Liver (tissue), 9 donors: ENCODE results near the gene PRMT7. TPM values are rescaled to one million over a fixed set of nuclear protein-coding genes. Genes with fewer than 3 reads are reported as not detected.
"Not testable (repeated sequence)": the region's sequence is repeated elsewhere in the genome, so short reads cannot be mapped to it uniquely, and the experiment has no call there.

Experiments
- DNase-seq: peaks from one replicate; pipeline ENCODE4 v3.0.0-alpha.2; 2017; ENCODE audit warnings: low spot score
- H3K27ac ChIP-seq, 2 donors: one replicate each; pipeline ENCODE4 v1.7.0; 2013; ENCODE audit warnings: inconsistent platforms in 2 of 2, low read length in 2 of 2, control low read depth in 1 of 2, low read depth in 1 of 2, mild to moderate bottlenecking in 1 of 2
- H3K27me3 ChIP-seq, 4 donors: one replicate each; pipeline versions ENCODE4 v1.6.1 to v1.7.0; 2013; ENCODE audit warnings: low read length in 3 of 4, inconsistent platforms in 1 of 4, mild to moderate bottlenecking in 1 of 4, moderate library complexity in 1 of 4; ENCODE audit not compliant: control insufficient read depth in 4 of 4, insufficient read depth in 4 of 4
- H3K36me3 ChIP-seq, 4 donors: one replicate each; pipeline versions ENCODE4 v1.6.1 to v1.7.0; 2013; ENCODE audit warnings: low read length in 3 of 4, mild to moderate bottlenecking in 3 of 4, low read depth in 1 of 4, moderate library complexity in 1 of 4; ENCODE audit not compliant: control insufficient read depth in 4 of 4, insufficient read depth in 3 of 4
- H3K4me1 ChIP-seq, 4 donors: one replicate each; pipeline versions ENCODE4 v1.6.1 to v1.7.0; 2013; ENCODE audit warnings: low read length in 3 of 4, mild to moderate bottlenecking in 3 of 4, moderate library complexity in 1 of 4; ENCODE audit not compliant: control insufficient read depth in 4 of 4, insufficient read depth in 4 of 4
- H3K4me3 ChIP-seq, 3 donors: one replicate each; pipeline versions ENCODE4 v1.6.1 to v1.7.0; 2013; ENCODE audit warnings: low read length in 3 of 3, control low read depth in 1 of 3, low read depth in 1 of 3, mild to moderate bottlenecking in 1 of 3
- H3K9ac ChIP-seq, 2 donors: one replicate each; pipeline ENCODE4 v1.7.0; 2013; ENCODE audit warnings: low read length in 2 of 2, mild to moderate bottlenecking in 2 of 2, moderate library complexity in 2 of 2, control low read depth in 1 of 2, low read depth in 1 of 2
- H3K9me3 ChIP-seq, 4 donors: one replicate each; pipeline versions ENCODE4 v1.6.1 to v1.7.0; 2013; ENCODE audit warnings: low read length in 3 of 4; ENCODE audit not compliant: control insufficient read depth in 4 of 4
- FOXA1 ChIP-seq: IDR thresholded peaks from 2 replicates; pipeline ENCODE4 v1.6.1; 2016; ENCODE audit warnings: antibody characterized with exemption
- FOXA2 ChIP-seq: IDR thresholded peaks from 2 replicates; pipeline ENCODE4 v1.6.1; 2016; ENCODE audit warnings: antibody characterized with exemption
- GABPA ChIP-seq, 2 donors: IDR thresholded peaks in 1 of 2; conservative IDR thresholded peaks in 1 of 2; 2 replicates each; pipeline ENCODE4 v1.6.1; 2016; ENCODE audit warnings: antibody characterized with exemption in 2 of 2, mild to moderate bottlenecking in 1 of 2, moderate library complexity in 1 of 2
- HNF4A ChIP-seq, 2 donors: conservative IDR thresholded peaks; 2 replicates each; pipeline ENCODE4 v1.6.1; 2016; ENCODE audit warnings: antibody characterized with exemption in 2 of 2, mild to moderate bottlenecking in 2 of 2
- HNF4G ChIP-seq: IDR thresholded peaks from 2 replicates; pipeline ENCODE4 v1.6.1; 2016; ENCODE audit warnings: antibody characterized with exemption
- JUND ChIP-seq, 2 donors: IDR thresholded peaks; 2 replicates each; pipeline ENCODE4 v1.6.1; 2016; ENCODE audit warnings: antibody characterized with exemption in 2 of 2
- NR2F2 ChIP-seq: IDR thresholded peaks from 2 replicates; pipeline ENCODE4 v1.6.1; 2016; ENCODE audit warnings: antibody characterized with exemption
- SP1 ChIP-seq: IDR thresholded peaks from 2 replicates; pipeline ENCODE4 v1.6.1; 2018; ENCODE audit warnings: antibody characterized with exemption, mild to moderate bottlenecking
- TAF1 ChIP-seq: conservative IDR thresholded peaks from 2 replicates; pipeline ENCODE4 v1.6.1; 2016; ENCODE audit warnings: antibody characterized with exemption, mild to moderate bottlenecking
- WGBS: extraction: QIAGEN DNeasy Blood & Tissue Kit; methylation state at CpG from one replicate; pipeline ENCODE4 v1.1.7; 2013; 5-methylcytosine and 5-hydroxymethylcytosine counted together
- polyA plus RNA-seq, 2 donors: library from polyadenylated mRNA; stranded (reverse) in 1 of 2; unstranded in 1 of 2; fragments of 200-250 nt in 1 of 2; fragments of >200 nt in 1 of 2; fragmentation: Nextera tagmentation in 1 of 2; extraction: Ambion mirVana in 1 of 2; gene quantifications; one replicate each; pipeline versions ENCODE4 v1.2.1 to v1.2.3, GENCODE V29; 2013 to 2015
- total RNA-seq, 2 donors: library from RNA; depleted of rRNA; stranded (reverse); fragments of >200 nt; gene quantifications; one replicate each; pipeline ENCODE4 v1.2.3, GENCODE V29; 2014
- TF ChIP-seq, protein P1 (sequence below): IDR thresholded peaks from 2 replicates; pipeline ENCODE4 v1.6.1; 2016; ENCODE audit warnings: antibody characterized with exemption
- TF ChIP-seq, protein P2 (sequence below): IDR thresholded peaks from 2 replicates; pipeline ENCODE4 v1.6.1; 2016; ENCODE audit warnings: antibody characterized with exemption
- TF ChIP-seq, protein P3 (sequence below): IDR thresholded peaks from 2 replicates; pipeline ENCODE4 v1.6.1; 2016; ENCODE audit warnings: antibody characterized with exemption
- TF ChIP-seq, protein P4 (sequence below): fragments of 150-350 bp; IDR thresholded peaks from 2 replicates; pipeline ENCODE4 v1.5.1; 2017; ENCODE audit warnings: improper control_type of control experiment, low read depth, low read length; ENCODE audit not compliant: missing input control
- donor health status: healthy.
- donor health status: healthy.
- donor health status: healthy.
- donor health status: healthy.
- donor health status: healthy.

The PRMT7 gene
- total and polyA plus RNA-seq, 4 donors = 10.7 to 31.5 (median 17.5) TPM

DNA sequence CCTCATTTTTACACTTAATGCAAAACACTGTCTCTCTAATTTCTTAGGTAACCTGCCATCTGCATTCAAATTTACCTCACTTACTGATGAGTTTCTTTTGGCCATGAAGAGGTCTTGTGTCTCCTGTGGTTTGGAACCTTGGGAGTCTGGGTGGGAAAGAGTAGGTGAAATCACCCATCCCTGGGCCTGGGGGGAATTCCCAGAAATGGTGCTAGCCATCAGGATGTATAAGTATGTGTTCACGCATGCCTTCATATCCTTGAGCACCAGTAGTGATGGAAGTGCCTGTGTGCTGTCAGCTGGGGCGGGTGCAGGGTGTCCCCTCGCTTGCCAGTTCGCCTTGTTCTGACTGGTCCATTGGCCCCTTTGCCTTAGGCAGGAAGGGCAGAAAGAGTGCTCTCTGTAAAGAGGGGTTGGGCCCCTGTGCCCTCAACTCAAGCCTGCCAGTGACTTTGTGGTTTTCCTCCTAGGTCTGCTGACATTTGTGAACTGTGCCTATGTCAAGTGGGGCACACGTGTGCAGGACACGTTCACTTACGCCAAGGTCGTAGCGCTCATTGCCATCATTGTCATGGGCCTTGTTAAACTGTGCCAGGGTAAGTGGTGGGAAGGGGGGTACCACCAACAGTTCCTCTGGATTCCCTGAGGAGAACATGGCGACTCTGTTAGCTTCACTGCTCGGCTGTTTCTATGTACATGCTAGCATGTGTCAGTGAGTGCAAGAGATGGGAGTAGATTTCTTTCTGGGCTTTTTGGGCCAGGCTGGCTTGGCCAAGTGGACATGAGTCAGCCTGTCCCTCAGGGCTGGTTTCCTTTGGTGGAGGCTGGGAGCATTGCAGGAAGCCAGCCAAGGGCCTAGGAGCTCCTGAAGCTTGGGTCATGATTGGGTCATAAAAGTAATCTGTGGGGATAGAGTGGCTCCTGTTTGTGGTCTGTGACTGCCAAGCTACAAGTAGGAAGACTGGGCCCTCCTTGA is 23.3 kb upstream of the PRMT7 start:
- DNase-seq = no peak
- Histone ChIP-seq H3K27me3 (no peaks in the 10 kb centered on the region), H3K36me3 (no peaks in the 10 kb centered on the region), H3K4me1 (peaks cover 0 to 3% (median 0%) of the 10 kb centered on the region in 4 donors), H3K9me3 (no peaks in the 10 kb centered on the region), H3K9ac (no peak overlapping the region), H3K4me3 (no peak overlapping the region), H3K27ac (no peak overlapping the region)
- WGBS = 88% methylated on average over 11 of the region's 11 CpGs
- TF ChIP-seq, protein P1, sequence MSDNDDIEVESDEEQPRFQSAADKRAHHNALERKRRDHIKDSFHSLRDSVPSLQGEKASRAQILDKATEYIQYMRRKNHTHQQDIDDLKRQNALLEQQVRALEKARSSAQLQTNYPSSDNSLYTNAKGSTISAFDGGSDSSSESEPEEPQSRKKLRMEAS = no peak
- TF ChIP-seq FOXA1 (no peak), JUND (IDR thresholded peaks at IDR 0.05) (no peak), NR2F2 (no peak), GABPA (IDR thresholded peaks at IDR 0.05 in 1 of 2, conservative IDR thresholded peaks at IDR 0.05 in 1 of 2) (no peak), FOXA2 (no peak)
- TF ChIP-seq, protein P2, sequence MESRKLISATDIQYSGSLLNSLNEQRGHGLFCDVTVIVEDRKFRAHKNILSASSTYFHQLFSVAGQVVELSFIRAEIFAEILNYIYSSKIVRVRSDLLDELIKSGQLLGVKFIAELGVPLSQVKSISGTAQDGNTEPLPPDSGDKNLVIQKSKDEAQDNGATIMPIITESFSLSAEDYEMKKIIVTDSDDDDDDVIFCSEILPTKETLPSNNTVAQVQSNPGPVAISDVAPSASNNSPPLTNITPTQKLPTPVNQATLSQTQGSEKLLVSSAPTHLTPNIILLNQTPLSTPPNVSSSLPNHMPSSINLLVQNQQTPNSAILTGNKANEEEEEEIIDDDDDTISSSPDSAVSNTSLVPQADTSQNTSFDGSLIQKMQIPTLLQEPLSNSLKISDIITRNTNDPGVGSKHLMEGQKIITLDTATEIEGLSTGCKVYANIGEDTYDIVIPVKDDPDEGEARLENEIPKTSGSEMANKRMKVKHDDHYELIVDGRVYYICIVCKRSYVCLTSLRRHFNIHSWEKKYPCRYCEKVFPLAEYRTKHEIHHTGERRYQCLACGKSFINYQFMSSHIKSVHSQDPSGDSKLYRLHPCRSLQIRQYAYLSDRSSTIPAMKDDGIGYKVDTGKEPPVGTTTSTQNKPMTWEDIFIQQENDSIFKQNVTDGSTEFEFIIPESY = no peak

DNA sequence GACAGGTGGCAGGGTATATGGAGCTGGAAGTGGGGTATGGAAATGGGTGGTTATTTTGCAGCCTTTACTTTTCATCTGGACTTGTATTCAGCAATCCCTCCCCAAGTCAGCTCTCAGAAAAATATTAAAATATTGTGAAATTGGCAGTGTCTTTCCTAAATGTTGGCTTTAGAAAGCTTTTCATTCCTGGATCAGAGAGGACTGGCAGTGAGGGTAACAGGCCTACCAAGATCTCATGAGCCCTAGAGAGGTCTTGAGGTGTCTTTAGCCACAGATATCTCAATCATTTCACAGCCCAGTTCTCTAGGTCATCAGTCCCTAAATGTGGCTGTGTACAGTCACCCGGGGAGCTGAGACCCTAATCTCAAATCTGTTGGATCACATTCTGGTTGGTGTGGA is 22.6 kb upstream of the PRMT7 start:
- no peak for DNase-seq
- no peaks in the 10 kb centered on the region for H3K9me3 ChIP-seq
- H3K27me3 ChIP-seq = no peaks in the 10 kb centered on the region
- H3K4me1 ChIP-seq = peaks cover 0 to 3% (median 0%) of the 10 kb centered on the region in 4 donors
- H3K9ac ChIP-seq = no peak overlapping the region
- no peaks in the 10 kb centered on the region for H3K36me3 ChIP-seq
- TF ChIP-seq HNF4G (no peak), JUND (IDR thresholded peaks at IDR 0.05) (no peak), SP1 (no peak), HNF4A (conservative IDR thresholded peaks at IDR 0.05) (no peak), TAF1 (no peak), GABPA (IDR thresholded peaks at IDR 0.05 in 1 of 2, conservative IDR thresholded peaks at IDR 0.05 in 1 of 2) (no peak)
- TF ChIP-seq, protein P1 = no peak
- TF ChIP-seq, protein P3, sequence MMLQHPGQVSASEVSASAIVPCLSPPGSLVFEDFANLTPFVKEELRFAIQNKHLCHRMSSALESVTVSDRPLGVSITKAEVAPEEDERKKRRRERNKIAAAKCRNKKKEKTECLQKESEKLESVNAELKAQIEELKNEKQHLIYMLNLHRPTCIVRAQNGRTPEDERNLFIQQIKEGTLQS = no peak
- TF ChIP-seq, protein P2 = no peak
- TF ChIP-seq, protein P4, sequence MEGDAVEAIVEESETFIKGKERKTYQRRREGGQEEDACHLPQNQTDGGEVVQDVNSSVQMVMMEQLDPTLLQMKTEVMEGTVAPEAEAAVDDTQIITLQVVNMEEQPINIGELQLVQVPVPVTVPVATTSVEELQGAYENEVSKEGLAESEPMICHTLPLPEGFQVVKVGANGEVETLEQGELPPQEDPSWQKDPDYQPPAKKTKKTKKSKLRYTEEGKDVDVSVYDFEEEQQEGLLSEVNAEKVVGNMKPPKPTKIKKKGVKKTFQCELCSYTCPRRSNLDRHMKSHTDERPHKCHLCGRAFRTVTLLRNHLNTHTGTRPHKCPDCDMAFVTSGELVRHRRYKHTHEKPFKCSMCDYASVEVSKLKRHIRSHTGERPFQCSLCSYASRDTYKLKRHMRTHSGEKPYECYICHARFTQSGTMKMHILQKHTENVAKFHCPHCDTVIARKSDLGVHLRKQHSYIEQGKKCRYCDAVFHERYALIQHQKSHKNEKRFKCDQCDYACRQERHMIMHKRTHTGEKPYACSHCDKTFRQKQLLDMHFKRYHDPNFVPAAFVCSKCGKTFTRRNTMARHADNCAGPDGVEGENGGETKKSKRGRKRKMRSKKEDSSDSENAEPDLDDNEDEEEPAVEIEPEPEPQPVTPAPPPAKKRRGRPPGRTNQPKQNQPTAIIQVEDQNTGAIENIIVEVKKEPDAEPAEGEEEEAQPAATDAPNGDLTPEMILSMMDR = no peak
- no peak overlapping the region for H3K27ac ChIP-seq
- H3K4me3 ChIP-seq = no peak overlapping the region
- WGBS = 80% methylated on average over 1 of the region's 1 CpG

DNA sequence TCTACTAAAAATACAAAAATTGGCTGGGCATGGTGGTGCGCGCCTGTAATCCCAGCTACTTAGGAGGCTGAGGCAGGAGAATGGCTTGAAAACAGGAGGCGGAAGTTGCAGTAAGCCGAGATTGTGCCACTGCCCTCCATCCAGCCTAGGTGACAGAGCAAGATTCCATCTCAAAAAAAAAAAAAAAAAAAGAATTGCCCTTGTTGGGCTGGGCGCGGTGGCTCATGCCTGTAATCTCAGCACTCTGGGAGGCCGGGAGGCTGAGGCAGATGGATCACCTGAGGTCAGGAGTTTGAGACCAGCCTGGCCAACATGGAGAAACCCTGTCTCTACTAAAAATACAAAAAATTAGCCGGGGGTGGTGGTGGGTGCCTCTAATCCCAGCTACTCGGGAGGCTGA is 22.0 kb upstream of the PRMT7 start:
- WGBS = 90% methylated on average over 9 of the region's 9 CpGs
- not testable (repeated sequence) for H3K9ac ChIP-seq, H3K27ac ChIP-seq, H3K36me3 ChIP-seq, H3K27me3 ChIP-seq, H3K4me1 ChIP-seq, H3K9me3 ChIP-seq, DNase-seq, H3K4me3 ChIP-seq
